GM18870 (cell line): ENCODE data around the gene RPL36AL.

Experiments
- ATAC-seq: cut with Tn5 transposase; IDR thresholded peaks from one replicate; pipeline ENCODE4 v1.9.1; 2021; ENCODE audit warnings: moderate library complexity; ENCODE audit not compliant: unreplicated experiment

The RPL36AL gene

GRCh38 chr14:49582113-49582977 lies 38.1 kb downstream of the RPL36AL start:
- ATAC-seq, result no peak

GRCh38 chr14:49581209-49582112 lies 39.0 kb downstream of the RPL36AL start:
- ATAC-seq, result no peak

GRCh38 chr14:49579841-49580240 lies 40.6 kb downstream of the RPL36AL start:
- ATAC-seq, result no peak

DNA sequence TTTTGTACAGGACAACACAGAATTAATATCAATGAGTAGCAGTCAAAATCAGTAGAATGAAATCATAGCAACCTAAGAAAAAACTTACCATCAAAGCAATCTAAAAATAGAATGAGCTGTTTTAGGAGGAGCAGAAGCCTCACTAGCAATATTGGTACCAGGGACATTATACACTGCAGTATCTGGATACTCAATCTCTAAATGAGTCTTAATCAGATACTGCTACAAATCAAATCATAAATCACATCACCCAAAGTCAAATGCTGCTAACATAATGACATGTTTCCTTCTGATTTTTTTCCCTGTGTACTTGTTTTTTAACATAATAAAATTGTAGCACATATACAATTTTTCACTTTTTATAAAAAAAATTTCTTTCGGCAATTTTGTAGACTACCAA lies 42.3 kb downstream of the RPL36AL start:
- ATAC-seq, result no peak

- ATAC-seq, result no peak
Measured at GRCh38 chr14:49574038-49574437, 46.4 kb downstream of the RPL36AL start.

- ATAC-seq, result no peak
Measured at GRCh38 chr14:49569281-49569680, 51.1 kb downstream of the RPL36AL start.
